ENCODE results near the gene KLHL6.
A peak's percentile ranks its signal among the peaks of the same experiment; 100 is the strongest.
"Not testable (repeated sequence)": the region's sequence is repeated elsewhere in the genome, so short reads cannot be mapped to it uniquely, and the experiment has no call there.

The KLHL6 gene

GRCh38 chr3:183529185-183529584, 26.3 kb downstream of the KLHL6 start:
- no peak for DNase-seq
- no peak overlapping the region for H2AFZ ChIP-seq (ENCODE audit: low read length)
- H3K4me2 ChIP-seq (ENCODE audit: low read depth, low read length): no peak overlapping the region
- peaks cover 14% of the 10 kb centered on the region for H3K36me3 ChIP-seq (replicated peaks; ENCODE audit: insufficient read depth, low read length)
- no peaks in the 10 kb centered on the region for H3K9me2 ChIP-seq (replicated peaks; ENCODE audit: insufficient read depth, low read length)
- H3K9me3 ChIP-seq (replicated peaks; ENCODE audit: insufficient read depth, low read length): no peaks in the 10 kb centered on the region
- no peak overlapping the region for H3K9ac ChIP-seq (ENCODE audit: low read length)
- peaks cover 51% of the 10 kb centered on the region for H3F3A ChIP-seq (ENCODE audit: insufficient read depth, low read length)
- H3K27ac ChIP-seq (ENCODE audit: low read length): peak overlapping the region; percentile 91; the same call in 1 of the 2 replicates
- TF ChIP-seq EZH2 (optimal IDR thresholded peaks at IDR 0.05; ENCODE audit: low read depth, low read length) (no peak), CTCF (IDR thresholded peaks at IDR 0.05; ENCODE audit: low read length) (no peak), EZH2phosphoT487 (IDR thresholded peaks at IDR 0.05; ENCODE audit: low read length) (no peak)
- H3K79me2 ChIP-seq (ENCODE audit: low read length): peaks cover 82% of the 10 kb centered on the region
- no peaks in the 10 kb centered on the region for H4K20me1 ChIP-seq (ENCODE audit: insufficient read depth, low read length)
- H3K4me3 ChIP-seq (ENCODE audit: low read length): no peak overlapping the region
- no peaks in the 10 kb centered on the region for H3K27me3 ChIP-seq (replicated peaks; ENCODE audit: insufficient read depth, low read length)
- H3K4me1 ChIP-seq (ENCODE audit: low read length): peaks cover 73% of the 10 kb centered on the region

GRCh38 chr3:183528758-183529157, 26.7 kb downstream of the KLHL6 start:
- H3F3A ChIP-seq (ENCODE audit: insufficient read depth, low read length): peaks cover 49% of the 10 kb centered on the region
- H3K9me3 ChIP-seq (replicated peaks; ENCODE audit: insufficient read depth, low read length); H4K20me1 ChIP-seq (ENCODE audit: insufficient read depth, low read length); H3K9me2 ChIP-seq (replicated peaks; ENCODE audit: insufficient read depth, low read length); DNase-seq; H3K9ac ChIP-seq (ENCODE audit: low read length); H2AFZ ChIP-seq (ENCODE audit: low read length); H3K4me3 ChIP-seq (ENCODE audit: low read length); H3K27me3 ChIP-seq (replicated peaks; ENCODE audit: insufficient read depth, low read length): not testable (repeated sequence)
- peak overlapping the region; percentile 80 for H3K4me2 ChIP-seq (ENCODE audit: low read depth, low read length)
- peak overlapping the region; percentile 91; the same call in 1 of the 2 replicates for H3K27ac ChIP-seq (ENCODE audit: low read length)
- peaks cover 14% of the 10 kb centered on the region for H3K36me3 ChIP-seq (replicated peaks; ENCODE audit: insufficient read depth, low read length)
- H3K79me2 ChIP-seq (ENCODE audit: low read length): peaks cover 82% of the 10 kb centered on the region
- H3K4me1 ChIP-seq (ENCODE audit: low read length): peaks cover 73% of the 10 kb centered on the region

GRCh38 chr3:183527428-183528379, 27.8 kb downstream of the KLHL6 start:
- Histone ChIP-seq H3K79me2 (ENCODE audit: low read length) (peaks cover 82% of the 10 kb centered on the region), H3K9ac (ENCODE audit: low read length) (peak overlapping the region; percentile 54), H3K36me3 (replicated peaks; ENCODE audit: insufficient read depth, low read length) (peaks cover 14% of the 10 kb centered on the region), H3K9me2 (replicated peaks; ENCODE audit: insufficient read depth, low read length) (no peaks in the 10 kb centered on the region), H3K4me2 (ENCODE audit: low read depth, low read length) (peak overlapping the region; percentile 80), H3K9me3 (replicated peaks; ENCODE audit: insufficient read depth, low read length) (no peaks in the 10 kb centered on the region), H3K4me3 (ENCODE audit: low read length) (peak overlapping the region; percentile 10), H3K27me3 (replicated peaks; ENCODE audit: insufficient read depth, low read length) (no peaks in the 10 kb centered on the region), H3K4me1 (ENCODE audit: low read length) (peaks cover 68% of the 10 kb centered on the region), H3F3A (ENCODE audit: insufficient read depth, low read length) (peaks cover 47% of the 10 kb centered on the region), H4K20me1 (ENCODE audit: insufficient read depth, low read length) (no peaks in the 10 kb centered on the region), H2AFZ (ENCODE audit: low read length) (no peak overlapping the region), H3K27ac (ENCODE audit: low read length) (peak overlapping the region; percentile 91)
- DNase-seq: peak; percentile 95
- no peak for TF ChIP-seq EZH2phosphoT487 (IDR thresholded peaks at IDR 0.05; ENCODE audit: low read length)
- TF ChIP-seq CTCF (IDR thresholded peaks at IDR 0.05; ENCODE audit: low read length): no peak
- TF ChIP-seq EZH2 (optimal IDR thresholded peaks at IDR 0.05; ENCODE audit: low read depth, low read length): no peak
